Activated CD4-positive, alpha-beta T cell treated with anti-CD3 and anti-CD28 coated beads, Interleukin-2, amount 50 U/mL, for 16 hours (primary cell): ENCODE results near the gene OR1J1.

Experiments used
- DNase-seq: peaks from one replicate; pipeline ENCODE4 v3.0.0-alpha.2; 2020

The OR1J1 gene

GRCh38 chr9:122444041-122444733 lies 33.5 kb downstream of the OR1J1 start:
- DNase-seq = no peak

DNA sequence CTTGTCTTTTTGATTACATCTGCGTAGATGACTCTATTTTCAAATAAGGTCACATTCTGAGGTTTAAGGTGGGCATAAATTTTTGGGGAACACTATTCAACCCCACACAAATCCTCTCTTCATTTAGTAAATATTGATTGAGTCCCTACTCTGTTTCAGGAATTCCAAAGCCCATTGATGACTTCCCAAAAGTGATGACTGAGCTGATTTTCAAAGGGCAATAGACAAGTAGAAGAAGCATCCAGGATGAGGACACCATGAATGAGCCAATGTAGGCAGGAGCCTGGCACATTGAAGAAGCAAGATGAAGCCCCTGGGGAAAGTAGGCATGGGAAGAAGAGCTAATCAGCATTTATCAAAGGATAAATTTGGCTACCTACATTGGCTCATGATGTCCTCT lies 35.2 kb downstream of the OR1J1 start:
- no peak for DNase-seq
